H1 (cell line): ENCODE measurements around the gene MORC2. TPM values are rescaled to one million over a fixed set of nuclear protein-coding genes. Genes with fewer than 3 reads are reported as not detected.

ENCODE experiments used
- CTCF ChIA-PET: fragments of 300-600 bp; sonication (Branson Sonifier 250); formaldehyde crosslinking; loops from one replicate; lab custom pipeline; 2021; ENCODE audit not compliant: partially characterized antibody; lab: Charles Lee
- POLR2A ChIA-PET: fragments of 300-600 bp; sonication (Branson Sonifier 250); formaldehyde crosslinking; loops from one replicate; lab custom pipeline; 2021; ENCODE audit warnings: inconsistent platforms; ENCODE audit not compliant: partially characterized antibody; lab: Charles Lee
- DNase-seq, 2 experiments: peaks; one replicate each; pipeline versions ENCODE4 v3.0.0 to v3.0.0-alpha.2; 2010 to 2022; ENCODE audit warnings: low spot score in 2 of 2, low read depth in 1 of 2, mixed read lengths in 1 of 2
- FAIRE-seq: peaks from 2 replicates; lab custom pipeline; 2011; peaks lifted over from hg19 to GRCh38; lab: Jason Lieb, UNC
- H2AFZ ChIP-seq: 2 replicates; pipeline ENCODE4 v1.8.1; 2012; ENCODE audit warnings: low read length, inconsistent platforms
- H2AK5ac ChIP-seq: 2 replicates; pipeline ENCODE4 v1.6.1; 2013; ENCODE audit warnings: low read depth, low read length
- H2BK120ac ChIP-seq: replicated peaks from 2 replicates; pipeline ENCODE3; 2013; ENCODE audit warnings: low read depth, low read length, inconsistent platforms
- H2BK12ac ChIP-seq: 2 replicates; pipeline ENCODE4 v1.6.1; 2013; ENCODE audit warnings: low read depth, low read length
- H2BK15ac ChIP-seq: 2 replicates; pipeline ENCODE4 v1.6.1; 2013; ENCODE audit warnings: low read length
- H2BK20ac ChIP-seq: 2 replicates; pipeline ENCODE4 v1.6.1; 2013; ENCODE audit warnings: low read length
- H2BK5ac ChIP-seq: 2 replicates; pipeline ENCODE4 v1.6.1; 2013; ENCODE audit warnings: low read depth, low read length
- H3K14ac ChIP-seq: 2 replicates; pipeline ENCODE4 v1.6.1; 2013; ENCODE audit warnings: inconsistent platforms; ENCODE audit not compliant: insufficient read length
- H3K18ac ChIP-seq: 2 replicates; pipeline ENCODE4 v1.6.1; 2013; ENCODE audit warnings: low read length; ENCODE audit errors: extremely low read depth
- H3K23ac ChIP-seq: 2 replicates; pipeline ENCODE4 v1.6.1; 2013; ENCODE audit warnings: inconsistent platforms; ENCODE audit not compliant: insufficient read length
- H3K23me2 ChIP-seq: 2 replicates; pipeline ENCODE4 v1.6.1; 2013; ENCODE audit warnings: low read depth, low read length
- H3K27ac ChIP-seq: 2 replicates; pipeline ENCODE4 v1.6.1; 2011; ENCODE audit warnings: low read depth, low read length, inconsistent platforms
- H3K27me3 ChIP-seq, 4 experiments: replicated peaks in 1 of 4; 1 replicate in 1 of 4; 2 replicates in 3 of 4; pipeline versions ENCODE4 v1.6.1 to v1.8.1; 2011 to 2013; ENCODE audit warnings: low read length in 3 of 4, mild to moderate bottlenecking in 3 of 4, inconsistent platforms in 2 of 4, mixed read lengths in 2 of 4, moderate library complexity in 1 of 4; ENCODE audit not compliant: control insufficient read depth in 3 of 4, insufficient read depth in 3 of 4; ENCODE audit errors: extremely low read depth in 1 of 4
- H3K36me3 ChIP-seq, 4 experiments: 2 replicates each; pipeline versions ENCODE4 v1.6.1 to v1.8.1; 2011 to 2013; ENCODE audit warnings: mild to moderate bottlenecking in 4 of 4, low read length in 3 of 4, moderate library complexity in 2 of 4, control low read depth in 1 of 4, inconsistent platforms in 1 of 4; ENCODE audit not compliant: insufficient read depth in 4 of 4, control insufficient read depth in 2 of 4
- H3K4ac ChIP-seq: replicated peaks from 2 replicates; pipeline ENCODE3; 2013; ENCODE audit warnings: low read length, low read depth, mixed read lengths, inconsistent platforms; ENCODE audit not compliant: insufficient read length
- H3K4me1 ChIP-seq, 4 experiments: replicated peaks in 1 of 4; 1 replicate in 1 of 4; 2 replicates in 3 of 4; pipeline versions ENCODE4 v1.6.1 to v1.8.1; 2011 to 2013; ENCODE audit warnings: low read length in 3 of 4, inconsistent platforms in 2 of 4, mixed read lengths in 1 of 4; ENCODE audit not compliant: insufficient read depth in 4 of 4, control insufficient read depth in 3 of 4
- H3K4me2 ChIP-seq, 2 experiments: 2 replicates each; pipeline versions ENCODE4 v1.6.1 to v1.8.1; 2011 to 2013; ENCODE audit warnings: low read depth in 2 of 2, low read length in 2 of 2, control low read depth in 1 of 2, inconsistent platforms in 1 of 2, mild to moderate bottlenecking in 1 of 2; ENCODE audit not compliant: insufficient read depth in 1 of 2
- H3K4me3 ChIP-seq, 4 experiments: fragments of 200-600, 300-600 bp in 1 of 4; sonication (generic), shearing (Covaris generic), sonication (Bioruptor Twin) in 1 of 4; 2 replicates each; pipeline versions ENCODE4 v1.5.1 to v1.8.1; 2011 to 2016; ENCODE audit warnings: low read length in 4 of 4, low read depth in 3 of 4, control low read depth in 2 of 4, inconsistent platforms in 2 of 4, mild to moderate bottlenecking in 2 of 4, mixed read lengths in 1 of 4, moderate library complexity in 1 of 4; ENCODE audit not compliant: insufficient read depth in 2 of 4; ENCODE audit errors: extremely low read depth in 1 of 4
- H3K56ac ChIP-seq: replicated peaks from 2 replicates; pipeline ENCODE3; 2013; ENCODE audit warnings: low read depth, mild to moderate bottlenecking, mixed read lengths, low read length, inconsistent platforms; ENCODE audit not compliant: insufficient read length
- H3K79me1 ChIP-seq: 2 replicates; pipeline ENCODE4 v1.6.1; 2013; ENCODE audit warnings: low read depth, low read length, control low read depth
- H3K79me2 ChIP-seq, 2 experiments: 2 replicates each; pipeline versions ENCODE4 v1.6.1 to v1.8.1; 2012 to 2013; ENCODE audit warnings: low read length in 2 of 2, mild to moderate bottlenecking in 2 of 2, inconsistent platforms in 1 of 2; ENCODE audit not compliant: insufficient read depth in 2 of 2, control insufficient read depth in 1 of 2
- H3K9ac ChIP-seq, 4 experiments: replicated peaks in 1 of 4; 1 replicate in 1 of 4; 2 replicates in 3 of 4; pipeline versions ENCODE4 v1.6.1 to v1.8.1; 2011 to 2013; ENCODE audit warnings: low read depth in 3 of 4, low read length in 3 of 4, control low read depth in 2 of 4, mild to moderate bottlenecking in 2 of 4, moderate library complexity in 2 of 4, inconsistent platforms in 1 of 4; ENCODE audit errors: extremely low read depth in 1 of 4
- H3K9me3 ChIP-seq, 2 experiments: 2 replicates each; pipeline versions ENCODE4 v1.6.1 to v1.8.1; 2012 to 2013; ENCODE audit warnings: mild to moderate bottlenecking in 2 of 2, moderate library complexity in 2 of 2, control low read depth in 1 of 2, inconsistent platforms in 1 of 2, low read depth in 1 of 2, low read length in 1 of 2, mixed read lengths in 1 of 2; ENCODE audit not compliant: insufficient read depth in 2 of 2
- H4K20me1 ChIP-seq, 2 experiments: replicated peaks in 1 of 2; 2 replicates each; pipeline versions ENCODE3 to v1.8.1; 2011 to 2013; ENCODE audit warnings: inconsistent platforms in 2 of 2, low read length in 2 of 2, mild to moderate bottlenecking in 1 of 2; ENCODE audit not compliant: insufficient read depth in 2 of 2, control insufficient read depth in 1 of 2
- H4K5ac ChIP-seq: 2 replicates; pipeline ENCODE4 v1.6.1; 2013; ENCODE audit warnings: low read length, low read depth, mixed read lengths, inconsistent platforms; ENCODE audit not compliant: insufficient read length
- H4K8ac ChIP-seq: 2 replicates; pipeline ENCODE4 v1.8.0; 2013; ENCODE audit warnings: mild to moderate bottlenecking, moderate library complexity, low read length, inconsistent platforms; ENCODE audit not compliant: insufficient read depth; ENCODE audit errors: extremely low read depth
- H4K91ac ChIP-seq: replicated peaks from 2 replicates; pipeline ENCODE3; 2013; ENCODE audit warnings: low read length, mixed read lengths, inconsistent platforms; ENCODE audit not compliant: insufficient read length
- ASH2L ChIP-seq: fragments of 200-600, 300-600 bp; sonication (generic); IDR thresholded peaks from one replicate; pipeline ENCODE4 v1.7.1; 2017; ENCODE audit warnings: low read length
- ATF2 ChIP-seq: IDR thresholded peaks from 2 replicates; pipeline ENCODE4 v1.6.1; 2012; ENCODE audit warnings: low read length, inconsistent platforms
- ATF3 ChIP-seq: IDR thresholded peaks from 2 replicates; pipeline ENCODE4 v1.6.1; 2011; ENCODE audit warnings: low read depth, mild to moderate bottlenecking, low read length; ENCODE audit not compliant: insufficient read depth
- EGR1 ChIP-seq: IDR thresholded peaks from 2 replicates; pipeline ENCODE4 v1.6.1; 2011; ENCODE audit warnings: low read depth, low read length, borderline replicate concordance
- FOSL1 ChIP-seq: IDR thresholded peaks from 2 replicates; pipeline ENCODE4 v1.6.1; 2011; ENCODE audit warnings: mild to moderate bottlenecking, low read depth, low read length, moderate library complexity; ENCODE audit not compliant: insufficient read depth
- GTF2F1 ChIP-seq: IDR thresholded peaks from 2 replicates; pipeline ENCODE4 v1.6.1; 2012; ENCODE audit warnings: low read depth, low read length, improper control_type of control experiment, borderline replicate concordance
- KDM5A ChIP-seq: fragments of 200-600 bp; IDR thresholded peaks from 2 replicates; pipeline ENCODE4 v1.7.1; 2012; ENCODE audit warnings: mild to moderate bottlenecking, low read length, inconsistent platforms, mixed read lengths
- MAFK ChIP-seq: IDR thresholded peaks from 2 replicates; pipeline ENCODE4 v1.6.1; 2012; ENCODE audit warnings: low read depth, mild to moderate bottlenecking, improper control_type of control experiment, low read length
- SUZ12 ChIP-seq: fragments of 200-600 bp; sonication (generic); IDR thresholded peaks from 2 replicates; pipeline ENCODE4 v1.6.1; 2012; ENCODE audit warnings: mild to moderate bottlenecking, inconsistent platforms, low read length, moderate library complexity, mixed read lengths
- TCF12 ChIP-seq: IDR thresholded peaks from 2 replicates; pipeline ENCODE4 v1.6.1; 2011; ENCODE audit warnings: low read depth, mild to moderate bottlenecking, low read length
- USF2 ChIP-seq: IDR thresholded peaks from 2 replicates; pipeline ENCODE4 v1.6.1; 2011; ENCODE audit warnings: low read length, improper control_type of control experiment
- polyA plus RNA-seq, 7 experiments: library from polyadenylated mRNA; depleted of rRNA in 3 of 7; stranded (reverse) in 5 of 7; unstranded in 2 of 7; fragments of >200 nt in 5 of 7; fragments of 200-250 nt in 2 of 7; gene quantifications; 1 replicate in 5 of 7; 2 replicates in 1 of 7; 4 replicates in 1 of 7; pipeline versions ENCODE4 v1.2.1 to v1.2.3, GENCODE V29; 2011 to 2013; ENCODE audit warnings: missing spikeins in 2 of 7, mixed read lengths in 2 of 7
- total RNA-seq: library from RNA; stranded (reverse); fragmentation: NEBNext Ultra II Directional; extraction: Animal tissue kit (Norgen Biotek cat#: 25700); gene quantifications from 2 replicates; pipeline ENCODE4 v1.2.1, GENCODE V29; 2021

MORC2 gene
- total and polyA plus RNA-seq, 2 of the 8 experiments (the other 6 are each of a cell fraction or from before 2014, with no cell fraction given): 15.4 to 68.0 TPM

- Histone ChIP-seq H4K8ac (no peak overlapping the region), H3K9me3 (peaks cover 5 to 6% of the 10 kb centered on the region in 2 experiments; a peak in 2 of 4 replicates), H2BK15ac (no peak overlapping the region), H4K91ac (no peak overlapping the region), H3K4me2 (no peak overlapping the region), H3K18ac (no peak overlapping the region), H4K5ac (no peak overlapping the region), H3K4ac (no peak overlapping the region), H2BK12ac (no peak overlapping the region), H3K27me3 (no peaks in the 10 kb centered on the region; a peak in 1 of 7 replicates), H3K27ac (no peak overlapping the region), H2BK120ac (no peak overlapping the region), H3K79me2 (no peaks in the 10 kb centered on the region), H3K9ac (no peak overlapping the region), H2BK20ac (no peak overlapping the region), H3K23ac (no peak overlapping the region), H2AFZ (no peak overlapping the region), H4K20me1 (no peaks in the 10 kb centered on the region), H3K23me2 (no peaks in the 10 kb centered on the region), H3K14ac (no peak overlapping the region), H3K4me3 (no peak overlapping the region), H3K4me1 (no peaks in the 10 kb centered on the region), H2BK5ac (no peak overlapping the region), H2AK5ac (no peak overlapping the region), H3K36me3 (no peaks in the 10 kb centered on the region), H3K56ac (no peak overlapping the region), H3K79me1 (no peaks in the 10 kb centered on the region)
- ChIA-PET POLR2A (interaction anchor here (0.9 to 1.1 kb wide), 2 partner anchors 10 to 35 kb away, joined by 3 read pairs; no protein-coding TSS in a partner anchor), CTCF (interaction anchor here (0.7 to 0.8 kb wide), 2 partner anchors 143 to 184 kb away, joined by 3 read pairs; no protein-coding TSS in a partner anchor)
- DNase-seq (no peak), FAIRE-seq (no peak)
- no peak for TF ChIP-seq USF2
- no peak for TF ChIP-seq ATF2
- no peak for TF ChIP-seq FOSL1
- no peak for TF ChIP-seq TCF12
- no peak for TF ChIP-seq MAFK
- no peak for TF ChIP-seq ASH2L
- TF ChIP-seq SUZ12: no peak
- TF ChIP-seq EGR1: no peak
- no peak for TF ChIP-seq ATF3
- TF ChIP-seq KDM5A: no peak
- no peak for TF ChIP-seq GTF2F1
Measured at GRCh38 chr22:31005535-31005934, 37.0 kb upstream of the MORC2 start.
